GM12878 (cell line): ENCODE data around the gene LRRC55. TPM values are rescaled to one million over a fixed set of nuclear protein-coding genes. Genes with fewer than 3 reads are reported as not detected.

ENCODE experiments used
- ATAC-seq: fragments of 200-7000 bp; cut with Tn5 transposase; 3 replicates; pipeline ENCODE4 v1.9.1; 2020; ENCODE audit warnings: mild to moderate bottlenecking, moderate library complexity
- BruUV-seq: library from RNA; stranded (reverse); fragments of 400-500 nt; replicated peaks from 2 replicates; lab custom pipeline; 2021; lab: Mats Ljungman, UMichigan
- CTCF ChIA-PET: fragments of 300-600 bp; sonication (Branson Sonifier 250); formaldehyde crosslinking; extraction: SDS; loops from one replicate; lab custom pipeline; 2021; ENCODE audit warnings: inconsistent platforms; lab: Yijun Ruan, JAX
- POLR2A ChIA-PET: fragments of 350-600 bp; formaldehyde crosslinking; extraction: SDS; loops from one replicate; lab custom pipeline; 2021; ENCODE audit warnings: inconsistent platforms; lab: Charles Lee
- RAD21 ChIA-PET: fragments of 300-600 bp; sonication (Branson Sonifier 250); formaldehyde crosslinking; loops from one replicate; lab custom pipeline; 2023; ENCODE audit warnings: antibody characterized with exemption; ENCODE audit not compliant: unreplicated experiment; lab: Charles Lee
- SMC1A ChIA-PET: fragments of 300-600 bp; sonication (Branson Sonifier 250); formaldehyde crosslinking; loops from one replicate; lab custom pipeline; 2023; ENCODE audit not compliant: unreplicated experiment, uncharacterized antibody; lab: Charles Lee
- DNase-seq: peaks from one replicate; pipeline ENCODE4 v3.0.0-alpha.2; 2011; ENCODE audit warnings: low read depth, low spot score
- FAIRE-seq: peaks from 3 replicates; lab custom pipeline; 2011; peaks lifted over from hg19 to GRCh38; lab: Jason Lieb, UNC
- H2AFZ ChIP-seq: 2 replicates; pipeline ENCODE4 v1.6.0; 2011; ENCODE audit warnings: low read depth, low read length, control low read depth; ENCODE audit not compliant: control insufficient read depth
- H3K27ac ChIP-seq: 2 replicates; pipeline ENCODE4 v1.5.1; 2011; ENCODE audit warnings: control low read depth; ENCODE audit not compliant: control insufficient read depth, insufficient read depth
- H3K27me3 ChIP-seq, 2 experiments: replicated peaks in 1 of 2; 2 replicates each; pipeline versions ENCODE4 v1.6.0 to v1.6.1; 2011; ENCODE audit warnings: low read length in 1 of 2; ENCODE audit not compliant: control insufficient read depth in 2 of 2, insufficient read depth in 2 of 2
- H3K36me3 ChIP-seq, 2 experiments: 2 replicates each; pipeline ENCODE4 v1.5.1; 2011; ENCODE audit warnings: low read length in 1 of 2; ENCODE audit not compliant: control insufficient read depth in 2 of 2, insufficient read depth in 2 of 2
- H3K4me1 ChIP-seq: 2 replicates; pipeline ENCODE4 v1.6.1; 2011; ENCODE audit warnings: mild to moderate bottlenecking, low read length, moderate library complexity, mixed read lengths; ENCODE audit not compliant: control insufficient read depth, insufficient read depth
- H3K4me2 ChIP-seq: 2 replicates; pipeline ENCODE4 v1.6.0; 2011; ENCODE audit warnings: control low read depth; ENCODE audit not compliant: control insufficient read depth, insufficient read depth
- H3K4me3 ChIP-seq: fragments of 200-600 bp; sonication (generic); 2 replicates; pipeline ENCODE4 v1.5.1; 2016
- H3K79me2 ChIP-seq: 2 replicates; pipeline ENCODE4 v1.6.0; 2011; ENCODE audit warnings: low read length; ENCODE audit not compliant: control insufficient read depth, insufficient read depth
- H3K9ac ChIP-seq: 2 replicates; pipeline ENCODE4 v1.8.0; 2011; ENCODE audit warnings: low read length, control low read depth, mixed read lengths; ENCODE audit not compliant: control insufficient read depth, insufficient read depth
- H3K9me3 ChIP-seq: replicated peaks from 3 replicates; pipeline ENCODE4 v1.5.1; 2011; ENCODE audit warnings: mild to moderate bottlenecking, low read length; ENCODE audit not compliant: control insufficient read depth, insufficient read depth
- H4K20me1 ChIP-seq: 2 replicates; pipeline ENCODE4 v1.6.0; 2011; ENCODE audit not compliant: control insufficient read depth, insufficient read depth
- CUX1 ChIP-seq: IDR thresholded peaks from 2 replicates; pipeline ENCODE4 v1.6.1; 2012; ENCODE audit warnings: improper control_type of control experiment, low read depth, low read length; ENCODE audit not compliant: insufficient replicate concordance
- MEF2B ChIP-seq: fragments of 450-650 bp; IDR thresholded peaks from 2 replicates; pipeline ENCODE4 v1.6.1; 2018; ENCODE audit warnings: mild to moderate bottlenecking, moderate library complexity; ENCODE audit not compliant: partially characterized antibody, poor library complexity, severe bottlenecking
- SPI1 ChIP-seq: IDR thresholded peaks from 2 replicates; pipeline ENCODE4 v1.6.1; 2011; ENCODE audit warnings: low read depth, mild to moderate bottlenecking, low read length, moderate library complexity, borderline replicate concordance; ENCODE audit not compliant: insufficient read depth
- SREBF2 ChIP-seq: IDR thresholded peaks from 2 replicates; pipeline ENCODE4 v1.6.1; 2012; ENCODE audit warnings: mild to moderate bottlenecking, low read length
- YBX1 ChIP-seq: fragments of 450-650 bp; IDR thresholded peaks from 2 replicates; pipeline ENCODE4 v1.6.1; 2016; ENCODE audit warnings: antibody characterized with exemption
- WGBS: methylation state at CpG from one replicate; pipeline ENCODE4 v1.1.6; 2016; ENCODE audit warnings: low lambda C conversion rate; ENCODE audit not compliant: insufficient replicate concordance, insufficient coverage; ENCODE audit errors: missing lambda C conversion rate; 5-methylcytosine and 5-hydroxymethylcytosine counted together
- in situ Hi-C: fragments of 300-500 bp; cut with MboI; formaldehyde crosslinking; loops from 9 replicates; pipeline ENCODE4 v1.14.3; 2018; ENCODE audit warnings: mixed read lengths
- intact Hi-C: fragments of 100-400 bp; cut with micrococcal nuclease; formaldehyde crosslinking; loops from one replicate; pipeline ENCODE4 v1.14.2; 2022; ENCODE audit not compliant: unreplicated experiment
- polyA plus RNA-seq, 11 experiments: library from polyadenylated mRNA; depleted of rRNA in 4 of 11; unstranded in 6 of 11; stranded (reverse) in 5 of 11; fragments of >200 nt; fragmentation: Nextera tagmentation in 4 of 11; fragmentation: Illumina TruSeq in 1 of 11; extraction: Ambion mirVana in 4 of 11; extraction: Trizol in 1 of 11; gene quantifications; 1 replicate in 1 of 11; 2 replicates in 10 of 11; pipeline versions ENCODE4 v1.2.1 to v1.2.3, GENCODE V29; 2011 to 2016; ENCODE audit warnings: inconsistent platforms in 2 of 11, missing spikeins in 2 of 11, low read depth in 1 of 11
- total RNA-seq, 4 experiments: library from RNA; depleted of rRNA in 3 of 4; stranded (reverse); fragments of >200 nt in 3 of 4; fragmentation: Illumina TruSeq in 1 of 4; extraction: Trizol in 1 of 4; gene quantifications; 2 replicates each; pipeline versions ENCODE4 v1.2.1 to v1.2.3, GENCODE V29; 2013 to 2021
- TF ChIP-seq, protein P1 (sequence below): fragments of 450-650 bp; IDR thresholded peaks from 2 replicates; pipeline ENCODE4 v1.6.1; 2016; ENCODE audit warnings: mild to moderate bottlenecking

The LRRC55 gene
- total and polyA plus RNA-seq, 10 of the 15 experiments (the other 5 are each of a cell fraction or from before 2014, with no cell fraction given): 0.01 to 0.04 TPM; not detected in 8

DNA sequence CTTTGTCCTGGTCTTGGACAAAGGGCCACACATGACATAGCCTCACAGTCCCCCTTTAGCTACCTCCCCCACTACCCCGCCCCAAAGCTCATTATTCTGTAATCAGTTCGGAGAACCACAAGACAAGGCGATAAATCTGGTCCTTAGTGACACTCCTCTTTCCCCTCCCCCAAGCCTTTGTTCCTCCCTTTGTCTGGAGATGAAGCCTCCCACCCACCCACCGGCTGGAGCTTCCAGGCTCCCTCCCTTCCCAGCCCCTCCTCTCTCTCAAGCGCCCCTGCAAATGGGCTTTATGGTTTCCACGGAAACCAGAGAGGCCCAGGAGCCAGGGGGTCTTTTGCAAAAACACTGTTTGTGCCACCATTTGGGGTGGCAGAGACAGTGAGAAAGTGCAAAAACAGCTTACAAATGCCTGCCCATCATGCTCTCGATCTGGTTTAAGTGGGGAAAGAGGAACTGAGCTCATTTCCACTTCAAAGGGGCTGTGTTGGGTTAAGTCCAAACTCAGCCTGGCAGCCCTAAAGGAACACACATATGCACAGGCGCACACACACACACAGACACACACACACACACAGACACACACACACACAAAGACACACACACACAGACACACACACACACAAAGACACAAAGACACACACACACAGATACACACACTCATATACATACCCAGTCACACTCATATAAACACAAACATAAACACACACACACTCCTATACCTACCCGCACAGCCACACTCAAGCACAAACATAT, 31.8 kb downstream of the LRRC55 start:
- H4K20me1 ChIP-seq: no peaks in the 10 kb centered on the region
- POLR2A ChIA-PET: no interaction called here
- no peak for DNase-seq
- RAD21 ChIA-PET: interaction anchor here (0.9 to 1.0 kb wide), 2 partner anchors 35 to 38 kb away, joined by 3 read pairs; no protein-coding TSS in a partner anchor
- in situ Hi-C loops (no loop called here), intact Hi-C loops (no loop called here)
- no peaks in the 10 kb centered on the region for H3K9me3 ChIP-seq
- no peak for FAIRE-seq
- H3K9ac ChIP-seq: no peak overlapping the region
- no TSS peak for BruUV-seq
- no peaks in the 10 kb centered on the region; a peak in 1 of 4 replicates for H3K27me3 ChIP-seq
- WGBS: 31% methylated on average over 7 of the region's 9 CpGs
- no peak for TF ChIP-seq YBX1
- peak; percentile 82; the same call in 1 of the 2 replicates for TF ChIP-seq SPI1
- TF ChIP-seq, protein P1, sequence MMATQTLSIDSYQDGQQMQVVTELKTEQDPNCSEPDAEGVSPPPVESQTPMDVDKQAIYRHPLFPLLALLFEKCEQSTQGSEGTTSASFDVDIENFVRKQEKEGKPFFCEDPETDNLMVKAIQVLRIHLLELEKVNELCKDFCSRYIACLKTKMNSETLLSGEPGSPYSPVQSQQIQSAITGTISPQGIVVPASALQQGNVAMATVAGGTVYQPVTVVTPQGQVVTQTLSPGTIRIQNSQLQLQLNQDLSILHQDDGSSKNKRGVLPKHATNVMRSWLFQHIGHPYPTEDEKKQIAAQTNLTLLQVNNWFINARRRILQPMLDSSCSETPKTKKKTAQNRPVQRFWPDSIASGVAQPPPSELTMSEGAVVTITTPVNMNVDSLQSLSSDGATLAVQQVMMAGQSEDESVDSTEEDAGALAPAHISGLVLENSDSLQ: peak; percentile 36; the same call in 1 of the 2 replicates
- SMC1A ChIA-PET: no interaction called here
- H3K36me3 ChIP-seq: no peaks in the 10 kb centered on the region
- H3K4me3 ChIP-seq: no peak overlapping the region
- H3K4me2 ChIP-seq: no peak overlapping the region
- H3K27ac ChIP-seq: no peak overlapping the region
- ATAC-seq: peak; percentile 47
- CTCF ChIA-PET: interaction anchor here (1.9 kb wide), 1 partner anchor 37 kb away, joined by 11 read pairs; no protein-coding TSS in a partner anchor
- H3K79me2 ChIP-seq: no peaks in the 10 kb centered on the region
- no peak overlapping the region for H2AFZ ChIP-seq
- H3K4me1 ChIP-seq: no peaks in the 10 kb centered on the region

DNA sequence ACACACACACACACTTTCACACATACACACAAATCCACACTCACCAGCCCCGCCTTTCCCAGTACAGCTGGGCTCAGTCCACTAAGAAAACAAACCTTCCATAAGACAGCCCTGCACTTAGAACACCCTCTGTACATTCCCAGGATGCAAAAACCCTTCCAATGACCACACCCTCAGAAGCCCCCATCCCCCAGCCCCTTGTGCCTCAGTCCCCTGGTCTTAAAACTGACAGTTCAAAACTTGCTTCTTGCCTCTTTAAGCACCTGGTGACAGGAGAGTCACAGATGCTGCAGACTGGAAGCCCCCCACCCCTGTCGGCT, 32.3 kb downstream of the LRRC55 start:
- FAIRE-seq: no peak
- in situ Hi-C loops (no loop called here), intact Hi-C loops (no loop called here)
- Histone ChIP-seq H3K9me3 (no peaks in the 10 kb centered on the region), H3K4me3 (no peak overlapping the region), H3K4me1 (no peaks in the 10 kb centered on the region), H2AFZ (no peak overlapping the region), H4K20me1 (no peaks in the 10 kb centered on the region), H3K27me3 (no peaks in the 10 kb centered on the region; a peak in 1 of 4 replicates), H3K27ac (no peak overlapping the region), H3K4me2 (no peak overlapping the region), H3K9ac (no peak overlapping the region), H3K79me2 (no peaks in the 10 kb centered on the region), H3K36me3 (no peaks in the 10 kb centered on the region)
- POLR2A ChIA-PET: no interaction called here
- RAD21 ChIA-PET: interaction anchor here (0.9 to 1.0 kb wide), 2 partner anchors 35 to 37 kb away, joined by 3 read pairs; no protein-coding TSS in a partner anchor
- SMC1A ChIA-PET: no interaction called here
- no peak for ATAC-seq
- WGBS: 43% methylated on average over 2 of the region's 2 CpGs
- no TSS peak for BruUV-seq
- no peak for DNase-seq
- CTCF ChIA-PET: interaction anchor here (1.9 kb wide), 1 partner anchor 36 kb away, joined by 11 read pairs; no protein-coding TSS in a partner anchor
- TF ChIP-seq CUX1: no peak
- TF ChIP-seq SREBF2: no peak
- TF ChIP-seq MEF2B: no peak
